T1000 (cell line): ENCODE data around the gene KLHL29.

Experiments used
- DNase-seq: peaks from one replicate; lab custom pipeline; 2025; ENCODE audit warnings: mixed read lengths; lab: John Stamatoyannopoulos, UW

Gene KLHL29

DNA sequence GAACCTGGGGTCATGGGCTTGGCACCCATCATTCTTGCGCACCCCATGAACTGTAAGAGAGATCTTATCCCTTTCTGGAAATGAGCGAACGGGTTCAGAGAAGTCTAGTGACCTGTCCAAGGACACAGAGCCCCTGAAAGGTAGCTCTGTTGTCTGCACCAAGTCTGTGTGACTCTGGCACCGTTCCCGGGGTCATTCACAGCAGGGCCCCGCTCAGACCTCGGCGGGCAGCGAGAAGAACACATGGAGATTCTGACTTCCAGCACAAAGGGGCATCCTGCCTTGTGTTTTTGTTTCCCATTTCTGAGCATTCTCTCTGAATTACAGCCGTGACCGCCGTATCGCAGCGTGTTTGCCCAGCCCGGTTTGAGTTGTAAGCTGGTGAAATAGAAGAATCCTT lies 231.7 kb downstream of the KLHL29 start:
- DNase-seq: no peak

DNA sequence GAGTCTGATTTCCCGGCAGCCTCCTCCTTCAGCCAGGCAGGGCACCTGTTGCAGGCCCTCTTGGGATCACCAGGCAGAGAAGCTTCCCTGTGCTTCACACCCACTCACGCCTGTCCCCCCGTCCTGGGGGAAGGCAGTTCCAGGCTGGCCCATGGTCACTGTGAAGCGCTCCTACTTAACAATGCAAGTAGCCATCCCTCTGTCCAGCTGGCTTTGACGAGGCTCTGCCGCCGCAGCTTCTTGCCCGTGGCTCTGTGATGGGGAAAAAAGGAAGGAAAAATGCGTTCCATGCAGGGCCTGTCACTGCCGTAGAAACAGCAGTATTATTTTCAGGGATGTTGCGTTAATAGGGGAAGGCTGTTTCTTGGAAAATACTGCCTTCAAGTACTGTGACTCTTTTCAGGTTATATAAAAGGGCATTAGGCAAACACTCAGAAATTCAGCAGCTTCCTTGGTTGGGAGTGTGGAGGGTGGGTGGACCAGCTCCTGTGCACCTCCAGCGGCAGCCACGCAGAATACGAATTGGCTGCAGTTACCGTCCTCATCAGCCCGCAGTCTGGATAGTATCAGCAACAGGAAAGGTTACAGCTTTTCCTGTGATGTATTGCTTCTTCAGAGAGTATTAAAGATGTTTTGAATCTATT lies 232.3 kb downstream of the KLHL29 start:
- no peak for DNase-seq

DNA sequence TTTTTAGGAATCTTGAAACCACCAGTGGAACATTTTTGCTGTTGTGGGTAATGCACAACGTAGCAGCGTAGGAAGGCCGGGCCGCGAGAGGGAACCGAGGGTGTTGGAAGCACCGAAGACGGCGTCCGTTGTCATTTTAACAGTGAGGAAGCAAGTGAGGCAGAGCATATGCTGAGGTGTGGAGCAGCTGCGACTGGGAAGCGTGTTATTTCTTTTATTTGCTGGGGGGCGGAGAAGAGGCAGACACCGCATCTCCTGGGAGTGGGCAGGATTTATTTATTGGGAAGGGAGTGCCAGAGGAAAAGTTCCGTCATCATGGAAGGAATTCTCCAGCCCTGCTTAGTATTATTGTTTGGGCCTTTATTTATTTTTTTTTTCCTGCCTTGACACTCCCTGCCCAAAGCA lies 232.8 kb downstream of the KLHL29 start:
- DNase-seq: no peak

DNA sequence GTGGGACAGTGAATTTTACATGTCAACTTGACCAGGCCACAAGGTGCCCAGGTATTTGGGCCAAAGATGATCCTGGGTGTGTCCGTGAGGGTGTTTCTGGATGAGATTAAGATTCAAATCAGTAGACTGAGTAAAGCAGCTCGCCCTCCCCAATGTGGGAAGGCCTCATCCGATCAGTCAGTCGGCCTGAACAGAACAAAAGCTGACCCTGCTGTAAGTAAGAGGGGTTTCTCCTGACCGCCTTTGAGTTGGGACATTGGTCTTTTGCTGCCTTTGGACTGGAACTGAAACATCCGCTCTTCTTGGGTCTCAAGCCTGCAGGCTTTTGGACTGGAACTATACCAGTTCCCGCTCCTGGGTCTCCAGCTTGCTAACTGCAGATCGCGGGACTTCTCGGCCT lies 233.3 kb downstream of the KLHL29 start:
- no peak for DNase-seq

DNA sequence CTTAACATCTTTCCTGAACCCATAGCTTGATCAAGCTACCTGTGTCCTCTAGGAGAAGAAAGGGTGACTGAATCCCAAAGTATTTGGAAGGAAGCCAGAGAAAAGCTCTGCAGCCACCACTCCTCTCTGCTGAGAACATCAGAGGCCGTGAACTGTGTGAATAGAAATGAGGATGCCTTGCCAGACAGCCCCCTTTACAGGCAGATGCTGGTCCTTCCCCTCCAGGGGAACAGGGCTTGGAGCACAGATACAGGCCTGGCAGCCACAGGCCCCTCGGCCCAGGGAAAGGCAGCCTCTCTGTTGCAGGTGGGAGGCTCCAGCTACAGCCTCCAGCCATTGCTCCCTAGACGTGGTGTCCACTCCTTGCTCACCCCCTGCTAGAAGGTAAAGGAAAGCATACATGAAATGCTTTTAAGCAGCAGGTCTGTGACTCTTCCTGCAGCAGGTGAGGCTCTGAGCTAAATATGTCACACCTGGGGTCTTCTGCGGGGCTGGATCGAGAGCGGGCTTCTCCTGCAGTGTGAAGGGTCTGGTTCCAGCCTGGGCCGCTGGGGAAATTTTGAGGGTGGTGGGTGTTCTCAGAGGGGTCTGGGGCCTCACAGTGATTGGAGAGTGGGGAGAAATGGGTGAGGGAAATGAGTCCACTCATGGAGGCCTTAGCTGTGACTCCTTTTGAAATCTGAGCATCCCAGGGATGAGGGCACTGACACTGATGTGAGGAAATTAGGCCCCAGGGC lies 234.0 kb downstream of the KLHL29 start:
- DNase-seq: no peak

DNA sequence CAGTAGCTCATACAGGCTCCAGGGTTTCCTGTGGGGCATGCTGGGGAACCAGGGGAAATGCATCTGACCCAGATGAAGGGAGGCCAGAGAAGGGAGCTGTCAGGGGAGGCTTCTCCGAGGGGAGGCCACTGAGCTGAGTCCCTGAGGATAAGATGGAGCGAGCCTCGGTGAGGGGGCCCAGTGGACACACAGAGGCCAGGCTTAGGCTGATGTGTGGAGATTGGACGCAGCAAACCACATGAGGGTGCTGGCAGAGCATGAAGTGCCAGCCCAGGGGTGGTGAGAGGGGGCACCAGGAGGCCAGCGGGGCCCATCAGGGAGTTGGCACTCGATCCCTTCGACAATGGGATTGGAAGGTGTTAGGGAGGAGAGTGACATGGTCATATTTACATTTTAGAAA lies 235.0 kb downstream of the KLHL29 start:
- DNase-seq: no peak

DNA sequence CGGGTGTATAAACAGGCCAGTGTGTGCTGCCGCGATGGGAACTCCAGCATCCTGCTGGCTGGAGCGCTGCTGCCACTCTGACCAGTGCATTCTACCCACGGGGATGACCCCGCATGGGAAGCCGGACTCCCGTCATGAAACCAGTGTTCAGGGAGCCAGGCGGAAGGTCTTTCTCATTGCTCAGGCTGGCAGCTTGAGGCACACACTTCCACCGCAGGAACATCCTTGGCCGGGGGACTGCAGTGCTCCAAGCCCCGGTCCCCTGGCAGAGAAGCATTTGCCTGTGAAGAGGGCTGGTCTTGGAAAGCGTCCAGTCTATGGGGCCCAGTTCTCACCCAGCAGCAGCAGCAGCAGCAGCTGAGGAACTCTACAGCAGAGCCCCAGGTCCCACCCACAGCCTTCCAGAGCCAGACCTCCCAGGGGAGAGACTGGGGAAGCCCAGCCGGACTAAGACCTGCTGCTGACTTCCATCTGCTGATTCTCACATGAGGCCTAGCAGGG lies 235.9 kb downstream of the KLHL29 start:
- no peak for DNase-seq

DNA sequence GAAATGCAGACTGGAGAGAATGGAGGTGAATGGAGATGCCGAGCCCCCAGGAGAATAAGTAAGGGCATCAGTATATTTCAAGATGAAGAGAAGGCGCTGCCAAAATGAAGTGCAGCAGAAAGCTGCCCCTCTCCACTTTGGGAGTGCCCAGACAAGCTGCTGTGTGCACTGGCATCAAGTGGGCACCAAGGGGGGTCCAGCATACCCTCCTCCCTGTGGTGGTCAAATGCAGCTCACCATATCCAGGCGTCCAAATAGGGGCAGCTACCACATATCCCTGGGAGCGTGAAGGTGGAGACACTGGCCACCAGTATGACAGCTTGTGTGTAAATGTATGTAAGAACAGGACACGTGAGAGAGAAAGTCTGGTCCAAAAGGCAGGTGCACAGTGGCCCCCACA lies 236.6 kb downstream of the KLHL29 start:
- no peak for DNase-seq

DNA sequence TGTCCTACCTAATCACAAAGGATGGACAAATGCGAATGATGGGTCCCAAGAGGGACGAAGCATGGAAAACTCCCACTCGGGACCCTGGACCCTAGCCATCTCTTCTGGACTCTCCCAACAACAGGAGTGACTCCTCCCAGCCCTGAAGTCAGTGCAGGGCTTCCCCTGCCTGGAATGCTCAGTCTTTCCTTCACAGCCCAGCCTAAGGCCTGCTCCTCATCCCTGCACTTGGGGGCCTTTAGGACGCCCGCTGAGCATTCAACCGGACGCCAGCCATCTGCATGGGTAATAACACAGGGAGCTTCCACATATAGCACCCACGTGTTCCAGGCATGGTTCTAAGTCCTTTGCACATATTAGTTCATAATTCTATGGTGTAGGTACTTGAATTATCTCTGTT lies 237.5 kb downstream of the KLHL29 start:
- DNase-seq: no peak

DNA sequence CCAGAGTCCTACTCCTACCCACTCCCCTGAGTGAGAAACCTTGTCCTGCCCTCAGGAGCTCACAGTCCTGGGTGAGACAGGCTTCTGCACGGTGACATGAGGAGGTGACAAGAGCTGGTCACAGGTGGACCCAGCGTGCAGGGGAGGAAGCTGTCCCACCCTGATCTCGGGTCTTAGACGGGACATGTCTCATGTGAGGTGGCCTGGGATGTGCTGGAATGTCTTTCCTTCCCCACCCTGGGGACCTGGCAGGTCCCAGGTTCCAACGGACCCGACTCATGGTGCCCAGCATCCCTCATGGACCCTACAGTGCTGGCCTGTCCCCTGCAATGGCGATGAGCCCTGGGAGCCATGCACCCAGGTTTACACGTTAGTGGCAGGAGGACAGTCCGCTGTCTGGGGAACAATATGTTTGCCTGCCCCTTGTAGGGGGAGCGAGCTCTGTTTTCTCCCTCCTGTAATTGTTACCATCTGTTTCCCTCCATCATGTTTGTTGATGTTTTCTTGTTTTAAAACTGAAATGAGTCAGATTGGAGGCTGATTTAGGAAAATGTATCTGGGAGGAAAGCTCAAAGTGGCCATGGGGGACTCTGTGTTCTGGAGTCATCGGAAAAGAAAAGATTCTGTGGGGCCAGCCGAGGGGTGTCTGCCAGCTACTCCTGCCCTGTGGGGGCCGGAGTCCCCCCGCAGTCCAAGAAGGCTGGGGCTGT lies 238.1 kb downstream of the KLHL29 start:
- DNase-seq: no peak

DNA sequence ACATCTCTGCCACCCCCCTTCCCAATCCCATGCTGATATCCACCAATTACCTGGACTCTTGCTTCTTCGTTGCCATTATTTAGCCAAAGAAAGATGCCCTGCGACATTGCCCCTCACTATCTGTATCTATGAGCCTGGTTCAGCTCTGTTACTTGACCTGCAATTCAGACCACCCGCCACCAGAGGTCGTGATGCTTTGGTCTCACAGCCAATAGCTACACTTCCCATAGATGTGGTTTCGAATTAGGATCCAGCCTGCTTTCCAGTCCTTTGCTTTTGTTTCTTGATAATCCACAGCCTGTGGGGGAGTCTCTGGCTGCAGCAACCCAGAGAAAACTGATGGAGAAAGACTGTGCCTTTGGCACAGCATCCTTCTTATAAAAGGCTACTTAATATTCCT lies 239.4 kb downstream of the KLHL29 start:
- no peak for DNase-seq

DNA sequence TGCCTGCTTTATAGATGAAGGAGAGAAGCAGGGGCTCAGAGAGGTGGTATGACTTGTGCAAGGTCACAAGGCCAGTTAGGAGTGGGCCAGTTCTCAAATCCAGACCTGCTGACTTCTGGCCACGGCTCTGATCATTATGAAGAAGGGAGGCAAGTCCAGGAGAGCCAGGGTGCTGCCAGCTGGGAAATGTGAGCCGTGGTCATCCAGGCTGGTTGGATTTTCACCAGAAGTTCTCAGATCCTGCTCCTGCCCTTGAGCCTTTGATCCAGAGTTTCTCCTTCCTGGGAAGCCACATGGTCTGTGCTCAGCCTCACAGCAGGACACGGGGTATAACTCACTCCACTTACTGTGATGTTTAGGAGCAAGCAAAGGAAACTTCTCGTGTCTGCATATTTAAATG lies 239.9 kb downstream of the KLHL29 start:
- no peak for DNase-seq

DNA sequence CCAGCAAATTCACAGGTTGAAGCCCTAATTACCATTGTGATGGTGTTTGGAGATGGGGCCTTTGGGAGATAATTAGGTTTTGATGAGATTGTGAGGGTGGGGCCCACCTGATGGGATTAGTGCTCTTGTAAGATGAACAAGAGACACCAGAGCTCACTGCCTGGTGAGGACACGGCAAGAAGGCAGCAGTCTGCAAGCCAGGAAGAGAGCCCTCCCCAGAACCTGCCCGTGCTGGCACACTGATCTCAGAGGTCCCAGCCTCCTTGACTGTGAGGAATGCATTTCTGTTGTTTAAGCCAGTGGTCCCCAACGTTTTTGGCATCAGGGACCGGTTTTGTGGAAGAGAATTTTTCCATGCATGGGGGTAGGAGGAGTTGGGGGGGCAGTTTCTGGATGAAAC lies 240.7 kb downstream of the KLHL29 start:
- no peak for DNase-seq

DNA sequence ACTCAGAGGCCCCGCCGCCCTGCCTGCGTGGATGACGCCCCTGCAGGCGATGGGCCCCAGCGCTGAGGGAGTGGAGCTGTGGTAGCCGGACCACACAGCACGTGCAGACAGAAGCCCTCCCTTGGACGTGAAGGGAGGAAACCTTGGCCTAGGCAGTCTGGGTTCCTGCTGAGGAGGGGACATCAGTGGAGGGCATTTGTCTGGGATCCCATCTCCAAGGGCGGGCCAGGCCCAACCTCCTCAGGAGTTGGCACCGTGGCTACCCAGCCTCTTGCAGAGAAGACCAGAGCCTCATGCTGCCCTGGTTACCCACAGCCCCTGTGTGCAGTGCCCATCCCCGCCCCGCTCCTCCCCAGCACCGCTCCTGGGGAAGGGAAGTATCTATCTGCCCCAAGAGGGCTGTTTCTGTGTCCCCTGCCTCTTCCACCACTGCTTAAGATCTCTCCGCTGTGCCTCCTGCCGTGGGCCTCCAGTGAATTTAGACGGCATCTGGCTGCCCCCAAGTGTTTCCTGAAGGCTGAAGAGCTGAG lies 241.8 kb downstream of the KLHL29 start:
- DNase-seq: no peak

DNA sequence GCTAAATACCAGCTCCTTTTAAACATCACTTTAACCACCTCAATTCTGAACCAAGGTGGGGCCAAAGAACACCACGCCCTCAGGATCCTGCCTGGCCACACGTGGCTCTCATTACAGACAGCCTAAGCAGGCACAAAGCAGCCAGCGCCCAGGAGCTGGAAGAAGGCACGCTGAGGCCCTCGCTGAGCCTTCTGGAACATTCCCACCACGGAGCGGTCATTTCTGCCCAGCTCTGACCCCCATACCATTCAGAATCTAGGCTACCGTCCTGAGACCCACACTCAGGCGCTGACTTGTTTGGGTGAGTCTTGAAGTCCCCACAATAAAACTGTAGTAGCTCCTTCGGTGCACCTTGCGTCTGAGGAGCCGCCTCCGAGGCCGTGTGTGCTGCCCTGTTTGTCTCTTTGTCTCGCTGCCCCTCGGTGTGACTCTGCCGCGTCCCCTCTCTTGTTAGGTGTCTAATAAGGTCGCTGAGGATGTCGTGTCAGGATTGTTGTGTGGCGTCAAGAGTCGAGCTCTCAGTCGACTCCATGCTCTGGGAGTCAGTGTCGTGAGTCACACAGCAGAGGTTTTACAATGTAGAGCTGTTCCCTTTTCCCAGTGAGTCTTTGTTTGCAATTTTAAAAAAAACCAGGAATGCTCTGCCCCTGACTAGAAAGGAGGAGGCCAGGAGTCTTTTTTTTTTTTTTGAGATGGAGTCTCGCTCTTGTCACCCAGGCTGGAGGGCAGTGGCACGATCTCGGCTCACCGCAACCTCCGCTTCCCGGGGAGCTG lies 242.4 kb downstream of the KLHL29 start:
- no peak for DNase-seq

DNA sequence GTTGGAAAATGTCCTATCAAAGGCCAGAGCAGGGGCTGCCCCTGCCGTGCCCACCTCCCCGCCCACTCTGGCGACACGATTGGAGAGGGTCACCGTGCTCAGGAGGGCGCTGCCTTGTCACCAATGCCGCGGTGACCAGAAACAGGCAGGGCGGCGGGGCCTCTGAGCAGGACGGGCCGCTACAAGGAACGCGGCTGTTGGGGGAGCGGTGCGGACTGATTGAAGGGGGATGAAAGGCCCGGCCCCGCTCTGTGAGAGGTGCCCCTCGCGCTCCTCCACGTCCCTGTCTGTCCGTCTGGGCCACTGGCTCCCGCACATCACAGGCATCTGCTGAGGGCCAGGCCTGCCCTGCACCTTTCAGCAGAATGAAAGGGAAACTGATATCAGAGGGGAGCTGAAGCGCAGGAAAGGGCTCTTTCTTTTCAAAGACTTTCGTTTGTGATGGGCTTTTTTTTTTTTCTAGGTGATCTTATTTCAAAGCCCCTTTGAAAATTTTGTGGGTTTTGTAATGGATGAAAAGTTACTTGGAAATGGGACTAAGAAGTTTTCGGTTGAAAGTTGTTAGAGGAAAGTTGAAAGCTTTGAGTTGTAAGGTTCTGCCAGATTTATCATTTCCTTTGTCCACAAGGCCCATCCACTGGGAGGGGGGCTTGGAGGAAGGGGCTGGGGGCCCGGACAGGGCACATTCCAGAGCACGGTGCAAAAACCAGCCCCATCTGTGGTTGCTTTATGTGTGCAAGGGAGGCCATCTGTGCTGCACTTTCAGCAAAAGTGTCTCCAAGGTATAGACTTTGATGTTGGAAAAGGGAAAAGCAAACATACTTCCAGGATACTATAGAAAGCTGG lies 244.2 kb downstream of the KLHL29 start:
- no peak for DNase-seq

DNA sequence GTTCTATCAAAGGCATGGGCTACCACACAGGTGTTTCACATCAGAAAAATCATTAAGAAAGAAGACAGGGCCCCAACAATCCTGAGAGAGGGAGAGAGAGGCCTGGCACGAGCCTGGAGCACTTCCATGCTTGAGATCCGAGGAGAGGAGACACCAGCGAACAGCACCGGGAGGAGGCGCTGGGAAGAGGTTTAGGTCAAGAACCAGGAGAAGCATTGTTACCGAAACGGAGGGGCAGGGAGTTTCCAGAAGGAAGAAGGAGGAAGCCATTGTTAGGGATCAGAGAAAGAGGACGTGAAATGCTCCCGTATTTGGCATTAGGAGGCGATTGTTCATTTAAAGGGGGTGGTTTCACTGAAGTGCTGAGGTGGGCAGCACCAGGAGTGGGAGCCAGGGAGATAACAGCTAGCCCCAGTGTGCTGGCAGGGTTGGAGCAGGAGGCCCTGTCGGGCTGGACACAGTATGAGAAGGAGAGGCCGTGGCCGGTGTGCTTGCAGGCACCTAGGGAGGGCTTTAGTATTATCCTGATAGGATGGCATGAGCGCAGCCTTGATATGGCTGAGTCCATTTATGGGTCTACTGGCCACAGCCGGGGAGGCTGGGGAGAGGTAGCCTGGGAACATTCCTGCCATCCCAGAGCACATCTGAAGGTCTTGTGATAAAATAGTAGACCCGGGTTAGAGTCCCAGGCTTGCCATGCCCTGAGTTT lies 244.9 kb downstream of the KLHL29 start:
- DNase-seq: no peak

DNA sequence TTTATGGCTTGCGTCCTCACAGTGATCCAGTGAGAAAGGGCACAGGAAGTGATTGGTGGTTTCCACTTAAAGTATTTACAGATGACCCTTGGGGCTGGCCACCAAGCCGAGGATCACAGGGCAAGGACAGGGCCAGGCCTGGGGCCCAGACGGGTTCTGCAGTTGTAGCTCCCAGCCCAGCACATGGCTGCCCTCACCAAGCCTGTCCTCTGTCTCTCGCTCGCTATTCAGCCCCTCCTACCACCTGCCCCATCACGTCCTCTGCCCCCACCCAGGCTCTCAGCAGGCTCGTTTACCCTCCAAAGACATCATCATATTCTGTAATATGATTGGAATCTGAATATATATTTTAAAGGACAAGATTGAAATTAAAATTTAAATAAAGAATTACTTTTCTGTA lies 246.0 kb downstream of the KLHL29 start:
- no peak for DNase-seq

DNA sequence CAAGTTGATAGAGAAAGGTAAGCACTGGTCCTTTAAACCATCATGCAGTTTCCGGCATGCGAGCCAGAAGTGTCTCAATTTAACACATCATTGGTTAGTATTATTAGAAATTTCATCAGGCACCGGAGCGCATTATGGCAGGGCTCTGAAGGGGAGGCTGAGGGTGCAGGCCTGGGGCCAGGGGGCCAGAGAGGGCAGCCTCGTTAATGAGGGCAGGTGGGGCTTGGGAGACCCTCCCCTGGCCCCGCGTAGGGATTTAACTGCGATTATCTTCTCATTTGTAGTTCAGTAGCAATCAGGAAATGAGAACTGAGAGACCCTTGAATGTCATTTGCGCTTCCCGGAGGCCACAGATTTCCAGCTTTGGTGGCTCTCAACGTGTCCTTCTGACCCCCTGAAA lies 246.4 kb downstream of the KLHL29 start:
- no peak for DNase-seq

DNA sequence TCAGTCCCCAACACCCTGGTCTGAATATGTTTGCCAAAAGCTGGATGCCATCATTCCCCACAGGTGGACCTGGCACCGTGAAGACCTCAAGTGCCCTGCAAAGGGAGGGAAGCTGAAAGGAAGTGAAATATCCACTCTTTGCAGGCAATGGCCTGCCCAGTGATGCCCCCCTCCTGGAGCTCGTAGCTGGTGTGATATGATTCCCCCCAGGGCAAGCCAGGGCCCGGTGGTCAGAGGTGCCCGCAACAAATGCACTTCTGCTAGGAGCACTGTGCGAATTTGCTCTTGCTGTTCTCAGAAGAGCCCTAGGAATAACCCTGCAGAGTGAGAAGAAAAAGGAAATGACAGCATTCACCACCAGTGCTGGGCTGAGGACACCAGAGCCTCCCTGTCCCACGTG lies 247.4 kb downstream of the KLHL29 start:
- DNase-seq: no peak
